Measurements from ENCODE around the gene SYNDIG1.

The SYNDIG1 gene

DNA sequence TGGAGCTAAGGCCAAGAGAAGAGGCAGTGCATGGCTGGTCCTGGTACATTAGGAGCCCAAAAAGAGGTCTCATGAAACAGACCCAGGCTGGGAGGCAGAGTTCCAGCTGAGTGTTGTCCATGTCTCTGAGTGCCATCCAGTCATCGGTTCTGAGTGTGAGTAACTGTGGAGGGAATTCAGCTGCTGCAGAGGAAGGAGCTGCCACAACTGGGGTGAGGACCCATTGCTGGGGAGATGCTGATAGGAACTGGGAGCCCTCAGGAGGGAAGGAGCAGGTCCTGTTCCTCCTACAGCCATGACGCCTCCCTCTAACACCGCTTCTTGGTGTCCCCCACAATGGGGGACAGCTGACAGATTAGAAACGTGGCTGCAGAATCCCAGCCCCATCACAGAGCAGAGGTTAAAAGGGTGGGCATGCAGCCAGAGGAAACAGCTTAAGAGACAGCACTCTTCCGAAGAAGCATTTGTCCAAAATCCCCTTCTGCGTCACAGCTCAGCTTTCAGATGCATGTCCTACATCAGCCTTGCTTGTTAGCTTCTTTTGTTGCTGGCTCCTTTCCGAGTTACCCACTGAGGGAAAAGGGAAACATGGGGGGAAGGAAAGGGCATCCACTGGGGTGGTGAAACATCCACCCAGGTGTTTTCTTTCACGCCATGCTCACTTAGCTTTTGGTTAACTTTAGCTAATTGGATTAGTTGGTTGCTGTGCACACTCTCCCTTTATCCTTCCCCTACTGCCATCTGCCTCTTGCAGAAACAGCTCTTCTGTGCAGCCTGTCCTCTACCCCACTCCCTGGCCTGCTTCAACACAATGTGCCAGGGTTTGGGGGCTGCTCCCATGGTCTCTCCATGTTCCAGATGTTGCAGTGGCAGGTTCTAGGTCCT, 239.2 kb downstream of the SYNDIG1 start:
- no peak for DNase-seq (ENCODE audit: low read depth, low spot score)
